ENCODE measurements around the gene MET.

MET gene

DNA sequence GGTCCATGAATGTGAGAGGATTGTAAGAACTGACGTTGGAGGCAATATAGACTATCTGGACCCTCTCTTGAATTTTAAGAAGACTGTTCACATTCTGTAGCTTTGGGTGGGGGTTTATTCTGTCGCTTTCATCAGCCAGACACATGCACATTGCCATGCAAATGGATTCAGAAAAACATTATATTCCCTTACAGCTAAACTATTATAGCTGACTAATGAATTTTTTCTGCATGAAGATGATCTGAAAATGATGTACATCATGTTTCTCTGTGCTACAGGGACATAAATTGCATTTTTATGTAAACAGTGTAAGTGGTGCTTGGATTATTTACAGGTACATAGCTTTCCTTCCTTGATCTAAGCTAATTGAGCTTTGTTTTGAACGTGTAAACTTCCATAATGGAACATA is 1.5 kb downstream of the MET start:
- TF ChIP-seq, protein P1, sequence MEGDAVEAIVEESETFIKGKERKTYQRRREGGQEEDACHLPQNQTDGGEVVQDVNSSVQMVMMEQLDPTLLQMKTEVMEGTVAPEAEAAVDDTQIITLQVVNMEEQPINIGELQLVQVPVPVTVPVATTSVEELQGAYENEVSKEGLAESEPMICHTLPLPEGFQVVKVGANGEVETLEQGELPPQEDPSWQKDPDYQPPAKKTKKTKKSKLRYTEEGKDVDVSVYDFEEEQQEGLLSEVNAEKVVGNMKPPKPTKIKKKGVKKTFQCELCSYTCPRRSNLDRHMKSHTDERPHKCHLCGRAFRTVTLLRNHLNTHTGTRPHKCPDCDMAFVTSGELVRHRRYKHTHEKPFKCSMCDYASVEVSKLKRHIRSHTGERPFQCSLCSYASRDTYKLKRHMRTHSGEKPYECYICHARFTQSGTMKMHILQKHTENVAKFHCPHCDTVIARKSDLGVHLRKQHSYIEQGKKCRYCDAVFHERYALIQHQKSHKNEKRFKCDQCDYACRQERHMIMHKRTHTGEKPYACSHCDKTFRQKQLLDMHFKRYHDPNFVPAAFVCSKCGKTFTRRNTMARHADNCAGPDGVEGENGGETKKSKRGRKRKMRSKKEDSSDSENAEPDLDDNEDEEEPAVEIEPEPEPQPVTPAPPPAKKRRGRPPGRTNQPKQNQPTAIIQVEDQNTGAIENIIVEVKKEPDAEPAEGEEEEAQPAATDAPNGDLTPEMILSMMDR (IDR thresholded peaks at IDR 0.05; ENCODE audit: insufficient read depth, low read depth, low read length, missing control alignments) = no peak
- no peak overlapping the region for H3K4me3 ChIP-seq (ENCODE audit: low read depth, low read length)
- no peak for DNase-seq (ENCODE audit: low read depth)

DNA sequence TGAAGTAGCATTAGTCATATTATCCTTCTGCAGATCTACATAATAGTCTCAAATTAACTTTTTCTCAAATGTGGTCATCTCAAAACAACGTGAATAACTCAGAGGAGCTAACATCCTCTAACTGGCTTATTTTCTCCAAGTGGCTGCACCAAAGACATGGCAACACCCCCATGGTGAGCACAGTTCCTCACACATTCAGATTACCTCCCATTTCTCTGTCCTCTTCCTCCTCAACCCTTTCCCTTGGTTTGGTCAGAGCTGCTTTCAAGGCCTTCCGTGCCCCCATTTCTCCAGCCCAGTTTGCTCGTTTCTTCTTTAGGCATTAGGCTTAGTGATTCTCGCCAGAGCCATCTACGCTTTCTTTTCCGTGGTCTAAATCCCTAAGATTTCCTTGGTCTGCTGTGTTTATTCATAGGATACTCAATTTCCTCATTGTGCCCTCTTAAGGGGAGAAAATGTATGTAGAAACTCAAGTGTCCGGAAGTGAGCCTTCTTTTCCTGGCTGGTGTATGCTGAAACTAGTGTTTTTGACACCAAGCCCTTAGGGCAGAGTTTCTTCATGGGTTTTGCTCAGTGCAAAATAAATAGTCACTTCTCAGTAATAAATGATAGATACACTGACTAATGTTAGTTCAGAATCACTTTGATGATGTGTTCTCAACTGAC is 2.6 kb downstream of the MET start:
- TF ChIP-seq, protein P1 (IDR thresholded peaks at IDR 0.05; ENCODE audit: insufficient read depth, low read depth, low read length, missing control alignments) = no peak
- H3K4me3 ChIP-seq (ENCODE audit: low read depth, low read length) = no peak overlapping the region
- DNase-seq (ENCODE audit: low read depth) = no peak

GRCh38 chr7:116675812-116676355 is 3.9 kb downstream of the MET start:
- DNase-seq (ENCODE audit: low read depth) = no peak

DNA sequence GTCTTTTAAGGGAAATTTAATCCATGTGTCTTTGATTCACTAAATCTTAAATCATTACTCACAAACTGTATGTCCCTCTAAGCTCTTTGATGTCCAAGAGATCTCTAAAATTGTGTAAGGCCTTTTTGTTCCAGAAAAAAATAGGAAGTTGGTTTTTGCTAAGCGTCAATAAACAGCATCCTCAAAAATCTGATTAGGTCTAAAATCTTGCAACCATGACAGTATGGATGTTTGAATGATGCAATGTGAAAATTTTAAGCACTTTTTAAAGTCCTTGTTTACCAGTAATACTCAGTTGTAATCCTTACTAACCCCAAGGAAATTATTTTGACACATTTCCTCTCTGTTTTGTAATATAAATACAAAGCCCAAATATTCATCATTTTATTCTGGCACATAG is 6.8 kb downstream of the MET start:
- TF ChIP-seq, protein P1 (IDR thresholded peaks at IDR 0.05; ENCODE audit: insufficient read depth, low read depth, low read length, missing control alignments) = no peak

More at GRCh38 chr7:116675812-116676355, 3.9 kb downstream of the MET start:
- TF ChIP-seq, protein P1 (IDR thresholded peaks at IDR 0.05; ENCODE audit: insufficient read depth, low read depth, low read length, missing control alignments) = no peak
- H3K4me3 ChIP-seq (ENCODE audit: low read depth, low read length) = no peak overlapping the region

DNA sequence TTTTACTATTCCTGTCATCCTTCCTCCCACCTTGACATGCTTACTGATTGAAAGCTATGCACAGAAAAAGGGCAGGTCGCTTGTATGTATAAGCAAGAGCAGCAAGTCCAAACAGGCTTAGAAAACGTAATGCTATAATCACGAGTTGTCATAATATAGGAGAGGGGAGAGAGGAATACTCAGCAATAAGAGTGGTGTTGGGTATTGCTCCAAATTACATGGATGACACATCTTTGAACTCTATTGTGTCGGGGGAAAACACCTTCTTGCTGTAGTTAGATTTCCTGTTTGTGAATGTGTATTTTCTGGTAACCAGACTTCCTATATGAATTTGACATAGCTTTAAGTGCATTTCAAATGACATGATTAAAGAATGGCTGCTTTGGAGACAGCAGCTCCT is 7.5 kb downstream of the MET start:
- TF ChIP-seq, protein P1 (IDR thresholded peaks at IDR 0.05; ENCODE audit: insufficient read depth, low read depth, low read length, missing control alignments) = no peak
- peak; percentile 32 for DNase-seq (ENCODE audit: low read depth)
- H3K4me3 ChIP-seq (ENCODE audit: low read depth, low read length) = no peak overlapping the region

More for the DNA sequence above, 6.8 kb downstream of the MET start:
- no peak for DNase-seq (ENCODE audit: low read depth)
- H3K4me3 ChIP-seq (ENCODE audit: low read depth, low read length) = no peak overlapping the region

DNA sequence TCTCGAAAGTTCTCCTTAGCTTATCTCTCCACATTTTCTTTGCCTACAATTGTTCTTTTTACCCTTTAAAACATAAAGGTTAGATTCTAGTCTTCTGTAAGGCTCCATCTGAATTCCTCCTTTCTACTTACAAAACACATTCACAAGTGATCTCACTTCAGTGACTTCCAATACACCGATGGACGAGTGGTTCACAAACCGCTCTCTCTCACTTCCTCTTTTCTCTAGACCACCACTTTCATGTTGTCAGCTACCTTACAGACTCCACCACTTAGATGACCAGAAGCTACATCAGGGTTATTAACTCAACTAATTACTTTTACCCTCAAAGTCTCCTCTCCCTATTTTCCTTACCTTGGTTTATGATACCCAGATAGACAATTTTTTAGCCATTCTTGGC is 11.8 kb downstream of the MET start:
- TF ChIP-seq, protein P1 (IDR thresholded peaks at IDR 0.05; ENCODE audit: insufficient read depth, low read depth, low read length, missing control alignments) = no peak
- H3K4me3 ChIP-seq (ENCODE audit: low read depth, low read length) = no peak overlapping the region
- peak; percentile 84 for DNase-seq (ENCODE audit: low read depth)

- TF ChIP-seq, protein P1 (IDR thresholded peaks at IDR 0.05; ENCODE audit: insufficient read depth, low read depth, low read length, missing control alignments) = no peak
- no peak for DNase-seq (ENCODE audit: low read depth)
- H3K4me3 ChIP-seq (ENCODE audit: low read depth, low read length) = no peak overlapping the region
Observed at GRCh38 chr7:116686033-116686432, 14.0 kb downstream of the MET start.
